Gastrocnemius medialis (tissue), 4 donors: ENCODE measurements around the gene DPP4. TPM values are rescaled to one million over a fixed set of nuclear protein-coding genes. Genes with fewer than 3 reads are reported as not detected.

Source experiments
- ATAC-seq, 2 donors: fragments of 150-250 bp; one replicate each; pipeline ENCODE4 v1.9.1; 2016
- DNase-seq, 2 donors: peaks; one replicate each; pipeline ENCODE4 v3.0.0-alpha.2; 2019
- H3K27ac ChIP-seq, 4 donors: fragments of 200-600 bp; sonication (generic); 1 replicate in 1 of 4; 2 replicates in 3 of 4; pipeline ENCODE4 v1.5.1; 2016 to 2018; ENCODE audit warnings: mild to moderate bottlenecking in 2 of 4, moderate library complexity in 1 of 4
- H3K27me3 ChIP-seq, 3 donors: fragments of 200-600 bp; sonication (generic) in 2 of 3; 1 replicate in 1 of 3; 2 replicates in 2 of 3; pipeline versions ENCODE4 v1.5.1 to v1.6.0; 2016 to 2019; ENCODE audit warnings: mild to moderate bottlenecking in 1 of 3, moderate library complexity in 1 of 3
- H3K36me3 ChIP-seq, 2 donors: fragments of 200-600 bp; sonication (generic) in 1 of 2; one replicate each; pipeline ENCODE4 v1.5.1; 2017 to 2018
- H3K4me1 ChIP-seq, 2 donors: fragments of 200-600 bp; sonication (generic) in 1 of 2; one replicate each; pipeline ENCODE4 v1.5.1; 2016 to 2017; ENCODE audit warnings: mild to moderate bottlenecking in 2 of 2
- H3K4me3 ChIP-seq, 4 donors: fragments of 200-600 bp; sonication (generic) in 3 of 4; 1 replicate in 1 of 4; 2 replicates in 3 of 4; pipeline ENCODE4 v1.5.1; 2016 to 2019; ENCODE audit warnings: mild to moderate bottlenecking in 2 of 4
- H3K9me3 ChIP-seq, 3 donors: fragments of 200-600 bp; sonication (generic) in 2 of 3; 1 replicate in 1 of 3; 2 replicates in 2 of 3; pipeline ENCODE4 v1.5.1; 2016 to 2019
- CTCF ChIP-seq, 5 experiments: fragments of 450-650 bp in 3 of 5; fragments of 200-600 bp in 2 of 5; sonication (generic) in 2 of 5; IDR thresholded peaks in 4 of 5; conservative IDR thresholded peaks in 1 of 5; 1 replicate in 4 of 5; 2 replicates in 1 of 5; pipeline ENCODE4 v1.5.1; 2016 to 2019; ENCODE audit warnings: antibody characterized with exemption in 5 of 5, mild to moderate bottlenecking in 3 of 5, moderate library complexity in 3 of 5
- POLR2A ChIP-seq, 2 donors: fragments of 450-650 bp; IDR thresholded peaks; one replicate each; pipeline ENCODE4 v1.6.1; 2017; ENCODE audit warnings: antibody characterized with exemption in 2 of 2, mild to moderate bottlenecking in 2 of 2, moderate library complexity in 2 of 2
- in situ Hi-C, 4 donors: fragments of 200-750 bp; cut with MboI; loops; one replicate each; pipeline versions ENCODE4 v1.15.0 to v1.8.0; 2017; ENCODE audit warnings: low sequenced_read_pairs in 4 of 4
- intact Hi-C: fragments of 100-400 bp; cut with DNase I; formaldehyde crosslinking; loops from one replicate; pipeline ENCODE4 v1.15.1; 2023; ENCODE audit warnings: low total_unique reads
- total RNA-seq, 4 donors: library from RNA; depleted of rRNA; stranded (reverse); fragments of >200 nt; gene quantifications; one replicate each; pipeline versions ENCODE4 v1.1.0 to v1.2.3, GENCODE V29; 2016

DPP4 gene
- total RNA-seq, 4 donors from 2014 or later: 2.2 to 7.9 (median 3.7) TPM

GRCh38 chr2:162090109-162090508 is 16.1 kb upstream of the DPP4 start:
- peaks cover 0 to 9% of the 10 kb centered on the region in 2 donors for H3K4me1 ChIP-seq
- TF ChIP-seq CTCF (IDR thresholded peaks at IDR 0.05 in 4 of 5, conservative IDR thresholded peaks at IDR 0.05 in 1 of 5): no peak
- TF ChIP-seq POLR2A (IDR thresholded peaks at IDR 0.05): no peak
- H3K36me3 ChIP-seq: no peaks in the 10 kb centered on the region
- H3K27me3 ChIP-seq: no peaks in the 10 kb centered on the region
- no peaks in the 10 kb centered on the region for H3K9me3 ChIP-seq
- H3K4me3 ChIP-seq: no peak overlapping the region
- intact Hi-C loops (no loop called here), in situ Hi-C loops (no loop called here)
- H3K27ac ChIP-seq: no peak overlapping the region
- DNase-seq: no peak
- ATAC-seq: no peak

- no peak for ATAC-seq
- H3K27me3 ChIP-seq: no peaks in the 10 kb centered on the region
- DNase-seq: no peak
- intact Hi-C loops (no loop called here), in situ Hi-C loops (no loop called here)
- no peaks in the 10 kb centered on the region for H3K36me3 ChIP-seq
- H3K4me1 ChIP-seq: no peaks in the 10 kb centered on the region
- H3K9me3 ChIP-seq: no peaks in the 10 kb centered on the region
- no peak overlapping the region for H3K4me3 ChIP-seq
- TF ChIP-seq POLR2A (IDR thresholded peaks at IDR 0.05) (no peak), CTCF (IDR thresholded peaks at IDR 0.05 in 4 of 5, conservative IDR thresholded peaks at IDR 0.05 in 1 of 5) (no peak)
- H3K27ac ChIP-seq: no peak overlapping the region
These were observed 12.9 kb upstream of the DPP4 start for GRCh38 chr2:162086904-162087303.

- Histone ChIP-seq H3K27me3 (no peaks in the 10 kb centered on the region), H3K4me1 (no peaks in the 10 kb centered on the region), H3K36me3 (no peaks in the 10 kb centered on the region), H3K9me3 (no peaks in the 10 kb centered on the region), H3K27ac (no peak overlapping the region), H3K4me3 (no peak overlapping the region)
- ATAC-seq (no peak), DNase-seq (no peak)
- in situ Hi-C loops (no loop called here), intact Hi-C loops (no loop called here)
- TF ChIP-seq POLR2A (IDR thresholded peaks at IDR 0.05): no peak
- no peak for TF ChIP-seq CTCF (IDR thresholded peaks at IDR 0.05 in 4 of 5, conservative IDR thresholded peaks at IDR 0.05 in 1 of 5)
These were observed 11.3 kb upstream of the DPP4 start for GRCh38 chr2:162085090-162085891.

GRCh38 chr2:162084536-162084935 is 10.5 kb upstream of the DPP4 start:
- no peak for DNase-seq
- in situ Hi-C loops (no loop called here), intact Hi-C loops (no loop called here)
- no peak overlapping the region for H3K27ac ChIP-seq
- H3K27me3 ChIP-seq: no peaks in the 10 kb centered on the region
- TF ChIP-seq CTCF (IDR thresholded peaks at IDR 0.05 in 4 of 5, conservative IDR thresholded peaks at IDR 0.05 in 1 of 5) (no peak), POLR2A (IDR thresholded peaks at IDR 0.05) (no peak)
- H3K9me3 ChIP-seq: no peaks in the 10 kb centered on the region
- no peaks in the 10 kb centered on the region for H3K4me1 ChIP-seq
- no peaks in the 10 kb centered on the region for H3K36me3 ChIP-seq
- no peak overlapping the region for H3K4me3 ChIP-seq
- no peak for ATAC-seq
